ENCODE data around the gene C18orf54. TPM values are rescaled to one million over a fixed set of nuclear protein-coding genes. Genes with fewer than 3 reads are reported as not detected.

Gene C18orf54
- polyA plus RNA-seq, 2 of the 4 experiments (the other 2 are of a cell fraction): 2.8 to 6.5 TPM

DNA sequence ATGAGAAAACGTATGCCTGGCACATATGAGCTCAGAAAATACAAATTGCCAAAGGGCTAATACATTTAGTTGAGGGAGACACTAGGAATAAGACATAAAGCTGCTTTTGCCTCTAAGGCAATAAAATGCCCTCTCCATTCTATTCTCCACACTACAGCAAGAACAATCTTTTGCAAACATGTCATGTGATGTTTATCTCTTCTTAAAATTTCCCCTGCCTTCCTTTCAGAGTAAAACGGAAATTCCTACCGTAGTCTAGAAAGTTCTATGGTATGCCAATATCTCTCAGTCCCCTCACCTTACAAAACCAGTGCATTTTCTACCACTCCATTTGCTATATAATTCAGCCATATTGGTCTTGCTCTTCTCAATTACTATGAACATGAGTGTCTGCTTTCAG, 33.1 kb downstream of the C18orf54 start:
- FAIRE-seq: no peak
- H3K4me2 ChIP-seq: no peak overlapping the region
- H3K9me3 ChIP-seq: no peaks in the 10 kb centered on the region
- WGBS (ENCODE audit: missing lambda C conversion rate): 77% methylated on average over 3 of the region's 3 CpGs
- CTCF ChIA-PET: interaction anchor here (0.8 to 1.6 kb wide), 2 partner anchors 33 to 280 kb away, joined by 3 to 4 read pairs; partner anchors contain the start of genes C18orf54 and STARD6
- no peak overlapping the region for H3K4me3 ChIP-seq
- no peak for DNase-seq (ENCODE audit: low read depth in 1 of 2, low spot score in 1 of 2)
- POLR2A ChIA-PET: no interaction called here
- no peak for ATAC-seq
- no peak overlapping the region for H3K27ac ChIP-seq
- TF ChIP-seq HOXA7 (CRISPR knock-in tag; IDR thresholded peaks at IDR 0.05) (no peak), ZSCAN20 (CRISPR knock-in tag; IDR thresholded peaks at IDR 0.05) (no peak)
- H3K4me1 ChIP-seq: peaks cover 13% of the 10 kb centered on the region; the same call in 2 of the 3 replicates

DNA sequence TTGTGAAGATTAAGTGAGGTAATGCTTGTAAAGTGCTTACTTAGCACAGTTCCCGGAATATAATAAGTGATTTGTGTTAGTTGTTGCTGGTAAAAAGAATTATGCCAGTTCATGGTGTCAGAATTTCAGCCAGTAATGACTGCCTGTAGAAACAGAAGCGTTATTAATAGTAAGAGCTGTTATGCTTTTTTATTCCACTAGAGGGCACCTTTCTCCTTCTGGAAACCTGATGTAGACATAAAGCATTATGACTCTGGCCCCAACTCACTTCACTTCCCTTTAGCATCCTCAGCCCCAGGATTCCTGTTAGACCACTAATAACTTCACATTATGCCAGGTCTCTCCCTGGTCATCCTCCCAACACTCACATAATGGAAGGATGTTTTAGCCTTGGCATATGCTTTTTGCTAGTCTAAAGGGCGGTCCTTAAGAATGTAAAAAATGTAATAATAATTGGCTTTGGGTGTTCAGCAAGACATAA, 34.9 kb downstream of the C18orf54 start:
- WGBS (ENCODE audit: missing lambda C conversion rate): 29% methylated on average over 3 of the region's 3 CpGs
- DNase-seq (ENCODE audit: low read depth in 1 of 2, low spot score in 1 of 2): peak; percentile 11 to 52
- FAIRE-seq: no peak
- H3K4me1 ChIP-seq: peaks cover 13% of the 10 kb centered on the region; the same call in 2 of the 3 replicates
- peak; percentile 58 to 80; a peak in 5 of 6 replicates for ATAC-seq
- ChIA-PET CTCF (interaction anchor here (0.6 to 1.8 kb wide), 11 partner anchors 10 to 280 kb away, joined by 3 to 5 read pairs (median 4); partner anchors contain the start of genes C18orf54 and STARD6), POLR2A (interaction anchor here (0.8 kb wide), 1 partner anchor 35 kb away, joined by 4 read pairs; the partner anchor contains the start of genes C18orf54 and STARD6)
- no peak overlapping the region for H3K4me2 ChIP-seq
- H3K4me3 ChIP-seq: no peak overlapping the region
- no peak overlapping the region for H3K27ac ChIP-seq
- H3K9me3 ChIP-seq: no peaks in the 10 kb centered on the region
- TF ChIP-seq FOSL2 (IDR thresholded peaks at IDR 0.05) (no peak), FOSL2 (CRISPR knock-in tag; IDR thresholded peaks at IDR 0.05) (no peak), SREBF2 (IDR thresholded peaks at IDR 0.05) (no peak), TP53 (CRISPR knock-in tag; IDR thresholded peaks at IDR 0.05) (no peak), RAD21 (conservative IDR thresholded peaks at IDR 0.05 in 1 of 2, IDR thresholded peaks at IDR 0.05 in 1 of 2) (peak; percentile 54 to 56), RARB (CRISPR knock-in tag; IDR thresholded peaks at IDR 0.05) (no peak), ZNF302 (CRISPR knock-in tag; IDR thresholded peaks at IDR 0.05) (no peak), SMC3 (IDR thresholded peaks at IDR 0.05) (peak; percentile 41; the same call in 2 of the 3 replicates), NPAS2 (CRISPR knock-in tag; IDR thresholded peaks at IDR 0.05; ENCODE audit: borderline replicate concordance) (no peak)
- TF ChIP-seq, protein P1, sequence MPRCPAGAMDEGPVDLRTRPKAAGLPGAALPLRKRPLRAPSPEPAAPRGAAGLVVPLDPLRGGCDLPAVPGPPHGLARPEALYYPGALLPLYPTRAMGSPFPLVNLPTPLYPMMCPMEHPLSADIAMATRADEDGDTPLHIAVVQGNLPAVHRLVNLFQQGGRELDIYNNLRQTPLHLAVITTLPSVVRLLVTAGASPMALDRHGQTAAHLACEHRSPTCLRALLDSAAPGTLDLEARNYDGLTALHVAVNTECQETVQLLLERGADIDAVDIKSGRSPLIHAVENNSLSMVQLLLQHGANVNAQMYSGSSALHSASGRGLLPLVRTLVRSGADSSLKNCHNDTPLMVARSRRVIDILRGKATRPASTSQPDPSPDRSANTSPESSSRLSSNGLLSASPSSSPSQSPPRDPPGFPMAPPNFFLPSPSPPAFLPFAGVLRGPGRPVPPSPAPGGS (IDR thresholded peaks at IDR 0.05): no peak
- TF ChIP-seq, protein P2, sequence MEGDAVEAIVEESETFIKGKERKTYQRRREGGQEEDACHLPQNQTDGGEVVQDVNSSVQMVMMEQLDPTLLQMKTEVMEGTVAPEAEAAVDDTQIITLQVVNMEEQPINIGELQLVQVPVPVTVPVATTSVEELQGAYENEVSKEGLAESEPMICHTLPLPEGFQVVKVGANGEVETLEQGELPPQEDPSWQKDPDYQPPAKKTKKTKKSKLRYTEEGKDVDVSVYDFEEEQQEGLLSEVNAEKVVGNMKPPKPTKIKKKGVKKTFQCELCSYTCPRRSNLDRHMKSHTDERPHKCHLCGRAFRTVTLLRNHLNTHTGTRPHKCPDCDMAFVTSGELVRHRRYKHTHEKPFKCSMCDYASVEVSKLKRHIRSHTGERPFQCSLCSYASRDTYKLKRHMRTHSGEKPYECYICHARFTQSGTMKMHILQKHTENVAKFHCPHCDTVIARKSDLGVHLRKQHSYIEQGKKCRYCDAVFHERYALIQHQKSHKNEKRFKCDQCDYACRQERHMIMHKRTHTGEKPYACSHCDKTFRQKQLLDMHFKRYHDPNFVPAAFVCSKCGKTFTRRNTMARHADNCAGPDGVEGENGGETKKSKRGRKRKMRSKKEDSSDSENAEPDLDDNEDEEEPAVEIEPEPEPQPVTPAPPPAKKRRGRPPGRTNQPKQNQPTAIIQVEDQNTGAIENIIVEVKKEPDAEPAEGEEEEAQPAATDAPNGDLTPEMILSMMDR (IDR thresholded peaks at IDR 0.05): peak; percentile 57
- TF ChIP-seq, protein P3, sequence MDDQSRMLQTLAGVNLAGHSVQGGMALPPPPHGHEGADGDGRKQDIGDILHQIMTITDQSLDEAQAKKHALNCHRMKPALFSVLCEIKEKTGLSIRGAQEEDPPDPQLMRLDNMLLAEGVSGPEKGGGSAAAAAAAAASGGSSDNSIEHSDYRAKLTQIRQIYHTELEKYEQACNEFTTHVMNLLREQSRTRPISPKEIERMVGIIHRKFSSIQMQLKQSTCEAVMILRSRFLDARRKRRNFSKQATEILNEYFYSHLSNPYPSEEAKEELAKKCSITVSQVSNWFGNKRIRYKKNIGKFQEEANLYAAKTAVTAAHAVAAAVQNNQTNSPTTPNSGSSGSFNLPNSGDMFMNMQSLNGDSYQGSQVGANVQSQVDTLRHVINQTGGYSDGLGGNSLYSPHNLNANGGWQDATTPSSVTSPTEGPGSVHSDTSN (IDR thresholded peaks at IDR 0.05): no peak

DNA sequence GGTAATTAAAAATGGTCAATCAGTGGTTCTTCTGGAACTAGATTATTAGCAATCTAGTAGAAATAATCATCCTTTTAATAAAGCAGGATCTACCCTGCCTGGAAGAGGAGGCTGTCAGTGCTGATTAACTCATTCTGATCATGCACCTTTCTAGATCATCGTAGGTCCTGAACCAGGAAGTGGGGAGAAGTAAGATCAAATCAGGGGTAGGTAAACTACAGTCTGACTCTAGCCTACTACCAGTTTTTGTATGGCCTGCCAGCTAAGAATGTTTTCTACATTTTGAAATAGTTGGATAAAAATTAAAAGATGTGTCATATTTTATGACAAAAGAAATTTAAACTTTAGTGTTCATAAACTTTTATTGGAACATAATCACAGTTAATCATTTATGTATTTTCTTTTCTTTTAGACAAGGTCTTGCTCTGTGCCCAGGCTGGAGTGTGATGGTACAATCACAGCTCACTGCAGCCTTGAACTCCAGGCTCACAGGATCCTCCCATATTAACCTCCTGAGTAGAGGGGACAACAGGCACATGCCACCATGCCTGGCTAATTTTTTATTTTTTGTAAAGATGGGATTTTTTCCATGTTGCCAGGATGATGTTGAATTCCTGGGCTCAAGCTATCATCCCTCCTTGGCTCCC, 36.1 kb downstream of the C18orf54 start:
- no peaks in the 10 kb centered on the region for H3K9me3 ChIP-seq
- no peak overlapping the region for H3K27ac ChIP-seq
- ChIA-PET CTCF (no interaction called here), POLR2A (no interaction called here)
- ATAC-seq (no peak), DNase-seq (ENCODE audit: low read depth in 1 of 2, low spot score in 1 of 2) (no peak), FAIRE-seq (no peak)
- no peak for TF ChIP-seq MAFK (IDR thresholded peaks at IDR 0.05; ENCODE audit: partially characterized antibody)
- no peak for TF ChIP-seq ESRRA (IDR thresholded peaks at IDR 0.05; ENCODE audit: borderline replicate concordance, low read length)
- no peak for TF ChIP-seq POLR2A (IDR thresholded peaks at IDR 0.05; ENCODE audit: low read length)
- TF ChIP-seq EP300 (IDR thresholded peaks at IDR 0.05): no peak
- no peak for TF ChIP-seq PHF8 (IDR thresholded peaks at IDR 0.05; ENCODE audit: borderline replicate concordance, low read depth)
- TF ChIP-seq EHF (CRISPR knock-in tag; IDR thresholded peaks at IDR 0.05): no peak
- TF ChIP-seq FOSB (CRISPR knock-in tag; IDR thresholded peaks at IDR 0.05): no peak
- TF ChIP-seq RFX5 (IDR thresholded peaks at IDR 0.05): no peak
- no peak for TF ChIP-seq NFE2L2 (conservative IDR thresholded peaks at IDR 0.05; ENCODE audit: low read length)
- TF ChIP-seq ZSCAN20 (CRISPR knock-in tag; IDR thresholded peaks at IDR 0.05): no peak
- TF ChIP-seq KDM1A (IDR thresholded peaks at IDR 0.05; ENCODE audit: low read depth): no peak
- TF ChIP-seq TFCP2L1 (CRISPR knock-in tag; IDR thresholded peaks at IDR 0.05): no peak
- TF ChIP-seq, protein P4, sequence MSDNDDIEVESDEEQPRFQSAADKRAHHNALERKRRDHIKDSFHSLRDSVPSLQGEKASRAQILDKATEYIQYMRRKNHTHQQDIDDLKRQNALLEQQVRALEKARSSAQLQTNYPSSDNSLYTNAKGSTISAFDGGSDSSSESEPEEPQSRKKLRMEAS (IDR thresholded peaks at IDR 0.05): no peak
- TF ChIP-seq TP53 (CRISPR knock-in tag; IDR thresholded peaks at IDR 0.05): no peak
- TF ChIP-seq EHMT2 (IDR thresholded peaks at IDR 0.05; ENCODE audit: low read depth): no peak
- H3K4me2 ChIP-seq: no peak overlapping the region
- H3K4me3 ChIP-seq: no peak overlapping the region
- H3K4me1 ChIP-seq: peaks cover 6% of the 10 kb centered on the region; the same call in 2 of the 3 replicates
- 28% methylated on average over 1 of the region's 1 CpG for WGBS (ENCODE audit: missing lambda C conversion rate)
